Fibroblast of skin of right biceps (primary cell): Measurements from ENCODE around the gene HSP90AA1.
"Not testable (repeated sequence)": the region's sequence is repeated elsewhere in the genome, so short reads cannot be mapped to it uniquely, and the experiment has no call there.

Source experiments
- DNase-seq: peaks from one replicate; pipeline ENCODE4 v3.0.0-alpha.2; 2013

The HSP90AA1 gene

GRCh38 chr14:102092806-102093205, 6.0 kb upstream of the HSP90AA1 start:
- DNase-seq: no peak

DNA sequence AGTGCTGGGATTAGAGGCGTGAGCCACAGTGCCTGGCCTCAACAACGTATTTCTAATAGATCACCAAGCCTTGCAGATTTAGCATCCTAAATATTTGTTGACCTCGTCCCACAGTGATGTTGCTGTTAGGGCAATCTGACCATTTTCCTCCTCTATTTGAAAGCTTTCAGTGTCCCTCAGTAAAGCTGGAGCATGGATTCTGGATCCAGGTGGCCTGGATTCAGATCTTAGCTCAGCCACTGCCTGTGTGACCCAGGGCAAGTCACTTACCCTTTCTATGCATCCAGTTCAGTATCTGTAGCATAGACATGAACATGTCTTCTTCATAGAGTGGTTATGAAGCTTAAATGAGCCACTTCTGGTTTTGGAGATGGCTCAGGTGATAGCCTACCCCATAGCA, 3.9 kb upstream of the HSP90AA1 start:
- DNase-seq: no peak

- no peak for DNase-seq
Observed at GRCh38 chr14:102089621-102090343, 2.9 kb upstream of the HSP90AA1 start.

DNA sequence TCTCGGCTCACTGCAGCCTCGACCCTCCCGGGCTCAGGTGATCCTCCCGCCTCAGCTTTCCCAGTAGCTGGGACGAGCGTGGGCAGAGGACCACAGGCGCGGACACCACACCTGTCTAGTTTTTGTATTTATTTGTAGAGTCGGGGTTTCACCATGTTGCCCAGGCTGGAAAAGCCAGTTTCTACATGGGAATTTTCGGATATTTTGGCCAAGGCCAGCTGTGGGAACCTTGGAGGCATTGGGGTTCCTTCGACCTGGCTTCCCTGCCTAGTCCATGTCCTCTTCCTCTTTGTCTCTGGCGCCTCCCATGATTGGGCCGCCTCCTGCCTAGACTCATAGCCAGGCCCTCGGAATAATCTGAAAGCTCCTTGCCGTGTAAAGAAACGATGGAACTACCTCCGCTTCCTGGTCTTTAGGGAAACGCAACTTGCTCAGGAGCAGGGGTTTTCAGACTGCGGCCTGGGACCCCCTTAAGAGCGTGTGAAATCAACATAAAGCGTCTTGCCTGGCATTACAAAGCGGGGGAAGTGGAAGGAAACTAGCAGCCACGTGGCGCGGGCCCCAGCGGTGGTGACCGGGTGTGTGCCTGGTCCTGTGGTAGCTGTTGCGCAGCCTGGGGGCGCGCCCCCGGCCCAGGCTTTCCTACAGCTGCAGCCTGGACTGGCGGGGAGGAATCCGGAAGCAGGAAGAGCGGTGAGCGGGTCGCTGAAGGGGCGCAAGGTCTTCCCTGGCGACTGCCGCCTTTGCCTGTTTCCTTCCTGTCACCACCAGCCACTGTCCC, 1.4 kb upstream of the HSP90AA1 start:
- peak; percentile 42 for DNase-seq

GRCh38 chr14:102087762-102088011, 843 bp upstream of the HSP90AA1 start:
- DNase-seq: no peak

- DNase-seq: no peak
Observed at GRCh38 chr14:102086709-102086971, 204 bp downstream of the HSP90AA1 start.

GRCh38 chr14:102085948-102086708, 716 bp downstream of the HSP90AA1 start:
- peak; percentile 64 for DNase-seq

- no peak for DNase-seq
Observed at GRCh38 chr14:102085488-102085887, 1.4 kb downstream of the HSP90AA1 start.

DNA sequence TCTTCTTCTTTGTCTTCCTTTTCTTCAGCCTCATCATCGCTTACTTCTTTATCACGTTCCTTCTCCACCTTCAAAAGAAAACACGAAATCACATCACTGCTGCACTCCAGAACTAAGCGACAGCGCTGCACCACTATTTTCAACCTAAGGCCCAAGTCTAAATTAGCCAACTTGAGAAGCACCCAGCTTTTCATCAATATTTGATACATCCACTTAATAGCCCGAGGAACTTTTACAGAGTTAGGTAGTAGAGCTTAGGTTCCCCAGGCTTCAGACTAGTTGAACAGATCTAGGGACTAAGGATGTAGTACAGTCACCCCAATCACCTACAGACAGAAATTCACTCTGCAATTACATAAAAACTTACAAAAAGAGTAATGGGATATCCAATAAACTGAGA, 1.9 kb downstream of the HSP90AA1 start:
- no peak for DNase-seq

GRCh38 chr14:102084522-102084921, 2.3 kb downstream of the HSP90AA1 start:
- DNase-seq: not testable (repeated sequence)

DNA sequence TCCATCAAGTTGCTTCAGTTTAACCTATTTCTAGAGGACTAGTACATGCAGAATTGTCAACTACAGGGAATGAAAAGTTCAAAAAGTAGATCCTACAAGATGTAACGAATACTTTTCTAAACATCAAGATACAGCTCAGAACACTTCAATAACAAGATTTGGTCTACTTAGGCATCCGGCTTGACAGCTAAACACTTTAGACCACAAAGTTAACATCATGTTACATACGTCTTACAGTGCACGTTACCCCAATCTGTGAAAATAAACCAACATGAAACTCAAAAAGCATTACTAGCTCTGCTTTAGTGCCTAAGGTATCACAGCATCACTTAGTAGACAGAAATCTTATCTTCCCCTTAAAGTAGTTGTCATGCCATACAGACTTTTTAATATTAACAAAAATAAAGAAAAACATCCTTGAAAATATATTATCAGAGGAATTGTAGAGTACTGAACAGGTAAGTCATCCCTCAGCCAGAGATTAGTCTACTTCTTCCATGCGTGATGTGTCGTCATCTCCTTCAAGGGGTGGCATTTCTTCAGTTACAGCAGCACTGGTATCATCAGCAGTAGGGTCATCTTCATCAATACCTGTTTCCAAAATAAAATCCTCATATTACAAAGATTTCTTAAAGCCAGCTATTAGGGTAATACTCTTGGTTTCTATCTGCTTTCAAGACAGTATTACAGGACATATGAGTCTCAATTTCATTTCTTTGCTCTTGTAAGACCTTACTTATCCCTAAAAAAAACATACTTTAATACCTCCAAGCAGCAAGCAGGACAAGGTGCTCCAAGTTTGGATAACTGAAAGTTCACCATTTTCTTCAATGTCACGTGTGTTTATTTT, 5.4 kb downstream of the HSP90AA1 start:
- no peak for DNase-seq

DNA sequence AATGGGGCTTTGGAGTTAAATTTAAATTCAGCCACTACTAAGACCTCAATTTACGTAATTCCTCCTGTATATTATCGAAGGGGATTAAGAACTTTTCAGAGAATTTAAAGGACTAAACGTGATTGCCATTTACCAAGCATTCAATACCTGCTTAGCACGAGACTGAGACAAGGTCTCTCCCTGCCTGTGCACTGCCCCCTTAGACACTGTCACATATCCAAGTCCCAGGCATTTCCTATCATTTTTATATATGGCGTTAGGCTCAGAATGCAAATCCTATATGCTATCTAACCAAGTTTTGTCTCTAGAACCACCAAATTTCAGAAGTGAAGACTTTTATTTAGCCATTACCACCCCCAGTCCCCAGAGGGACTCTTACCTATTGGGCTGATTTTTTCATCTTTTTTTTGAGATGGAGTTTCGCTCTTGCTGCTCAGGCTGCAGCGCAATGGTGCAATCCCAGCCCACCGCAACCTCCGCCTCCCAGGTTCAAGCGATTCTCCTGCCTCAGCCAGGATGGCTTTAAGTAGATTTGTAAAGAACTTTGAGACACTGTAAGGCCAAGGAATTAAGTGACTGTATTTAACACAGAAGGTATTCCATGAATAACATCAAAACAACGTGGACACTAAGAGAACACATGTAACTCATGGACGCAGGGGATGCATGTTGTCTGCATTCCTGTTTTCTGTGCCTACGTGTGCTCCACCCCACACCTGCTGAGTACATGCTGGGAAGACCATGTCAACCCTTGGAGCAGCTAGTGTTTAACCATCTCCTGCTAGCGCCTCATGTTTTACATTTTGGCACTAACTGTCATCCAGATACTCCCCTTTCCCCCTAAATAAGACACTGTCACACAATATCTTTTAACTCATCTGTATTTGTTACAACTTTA, 6.4 kb downstream of the HSP90AA1 start:
- DNase-seq: no peak

DNA sequence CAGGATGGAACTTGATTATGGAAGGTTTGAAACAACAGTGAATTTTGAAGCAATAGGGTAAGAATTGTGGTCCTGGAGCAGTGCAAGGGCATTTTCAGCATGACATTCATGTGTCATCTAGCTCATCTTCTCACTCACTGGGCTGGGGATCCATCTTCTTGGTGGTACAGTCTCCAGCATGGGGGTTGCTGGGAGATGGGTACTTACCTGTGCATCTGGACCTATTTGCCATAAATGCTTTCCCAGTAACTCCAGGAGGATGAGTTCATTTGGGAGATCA, 7.2 kb downstream of the HSP90AA1 start:
- DNase-seq: no peak

DNA sequence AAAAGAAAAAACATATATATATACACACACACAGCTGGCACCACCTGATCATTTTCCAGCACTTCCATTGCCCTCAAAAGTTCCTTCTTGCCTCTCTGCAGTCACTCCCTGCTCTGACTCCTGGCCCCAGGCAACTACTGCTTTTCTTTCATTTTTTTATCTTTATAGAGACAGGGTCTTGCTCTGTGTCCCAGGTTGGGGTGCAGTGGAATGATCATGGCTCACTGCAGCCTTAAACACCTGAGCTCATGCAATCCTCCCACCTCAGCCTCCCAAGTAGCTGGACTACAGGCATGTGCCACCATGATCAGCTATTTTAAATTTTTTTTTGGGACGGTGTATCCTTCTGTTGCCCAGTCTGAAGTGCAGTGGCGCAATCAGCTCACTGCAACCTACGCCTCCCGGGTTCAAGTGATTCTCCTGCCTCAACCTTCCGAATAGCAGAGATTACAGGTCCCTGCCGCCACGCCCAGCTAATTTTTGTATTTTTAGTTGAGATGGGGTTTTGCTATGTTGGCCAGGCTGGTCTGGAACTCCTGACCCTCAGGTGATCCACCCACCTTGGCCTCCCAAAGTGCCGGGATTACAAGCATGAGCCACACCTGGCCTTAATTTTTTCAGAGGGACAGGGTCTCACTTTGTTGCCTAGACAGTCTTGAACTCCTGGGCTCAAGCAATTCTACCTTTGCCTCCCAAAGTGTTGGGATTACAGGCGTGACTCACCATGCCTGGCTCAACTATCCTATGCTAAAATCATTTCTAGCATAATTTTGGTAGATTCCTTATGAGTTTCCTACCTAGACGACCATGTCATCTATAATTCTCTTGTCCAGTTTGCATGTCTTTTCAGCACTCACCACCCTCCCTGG, 7.8 kb downstream of the HSP90AA1 start:
- no peak for DNase-seq

DNA sequence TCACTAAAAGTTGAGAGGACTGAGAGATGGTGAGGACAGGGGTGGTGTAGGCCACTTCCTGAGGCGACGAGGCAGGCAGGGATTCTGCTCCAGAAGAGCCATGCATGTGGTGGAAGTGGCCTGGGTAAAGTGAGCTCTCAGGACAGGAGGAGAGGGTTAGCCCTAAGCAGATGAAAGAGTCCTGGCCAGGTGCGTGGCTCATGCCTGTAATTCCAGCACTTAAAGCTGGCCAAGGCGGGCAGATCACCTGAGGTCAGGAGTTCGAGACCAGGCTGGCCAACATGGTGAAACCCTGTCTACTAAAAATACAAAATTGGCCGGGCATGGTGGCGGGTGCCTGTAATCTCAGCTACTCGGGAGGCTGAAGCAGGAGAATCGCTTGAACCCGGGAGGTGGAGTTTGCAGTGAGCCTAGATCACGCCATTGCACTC, 8.5 kb downstream of the HSP90AA1 start:
- not testable (repeated sequence) for DNase-seq

DNA sequence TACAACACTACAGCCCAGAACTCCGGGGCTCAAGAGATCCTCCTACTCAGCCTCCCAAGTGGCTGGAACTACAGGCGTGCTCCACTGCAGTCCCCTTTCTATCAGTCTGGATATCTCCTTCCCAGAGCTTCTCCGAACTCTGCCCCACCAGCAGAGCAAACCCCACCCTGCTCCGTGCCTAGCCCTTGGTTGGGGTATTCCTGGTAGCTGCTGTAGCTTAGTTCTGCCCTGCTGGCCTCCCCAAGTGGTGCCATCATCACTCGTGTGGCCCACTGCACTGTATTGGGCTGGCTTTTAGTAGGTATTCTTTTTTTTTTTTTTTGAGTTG, 9.5 kb downstream of the HSP90AA1 start:
- no peak for DNase-seq

DNA sequence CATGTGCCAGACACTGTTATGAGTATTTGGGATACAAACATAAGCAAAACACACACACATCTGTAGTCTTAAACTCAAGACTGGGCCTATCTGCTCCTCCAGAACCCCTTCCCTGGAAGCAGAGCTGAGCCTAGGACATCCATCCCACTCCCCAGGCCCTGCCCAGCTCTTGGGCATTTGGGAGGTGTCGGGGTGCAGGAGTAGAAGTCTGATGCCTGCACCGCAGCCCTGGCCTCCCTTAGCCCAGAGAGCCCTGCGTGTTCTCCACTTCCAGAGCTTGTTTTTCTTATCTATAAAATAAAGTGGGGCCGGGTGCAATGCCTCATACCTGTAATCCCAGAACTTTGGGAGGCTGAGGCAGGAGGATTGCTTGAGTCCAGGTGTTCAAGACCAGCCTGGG, 11.7 kb downstream of the HSP90AA1 start:
- DNase-seq: no peak

DNA sequence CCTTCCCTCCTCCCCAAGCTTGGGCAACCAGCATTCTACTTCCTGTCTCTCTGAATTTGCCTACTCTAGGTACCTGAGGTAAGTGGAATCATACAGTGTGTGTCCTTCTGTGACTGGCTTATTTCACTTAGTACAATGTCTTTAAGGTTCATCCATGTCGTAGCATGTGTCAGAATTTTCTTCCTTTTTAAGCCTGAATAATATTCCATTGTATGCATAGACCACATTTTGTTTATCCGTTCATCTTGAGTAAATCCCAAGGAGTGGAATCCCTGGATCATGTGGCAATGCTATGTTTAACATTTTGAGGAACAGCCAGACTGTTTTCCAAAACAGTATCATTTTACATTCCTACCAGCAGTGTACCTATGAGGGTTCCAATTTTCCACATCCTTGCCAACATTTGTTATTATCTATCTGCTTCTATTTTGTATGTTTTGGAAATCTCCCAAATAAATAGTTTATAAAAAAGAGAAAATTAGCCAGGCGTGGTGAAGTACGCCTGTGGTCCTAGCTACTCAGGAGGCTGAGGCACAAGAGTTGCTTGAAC, 12.4 kb downstream of the HSP90AA1 start:
- no peak for DNase-seq

DNA sequence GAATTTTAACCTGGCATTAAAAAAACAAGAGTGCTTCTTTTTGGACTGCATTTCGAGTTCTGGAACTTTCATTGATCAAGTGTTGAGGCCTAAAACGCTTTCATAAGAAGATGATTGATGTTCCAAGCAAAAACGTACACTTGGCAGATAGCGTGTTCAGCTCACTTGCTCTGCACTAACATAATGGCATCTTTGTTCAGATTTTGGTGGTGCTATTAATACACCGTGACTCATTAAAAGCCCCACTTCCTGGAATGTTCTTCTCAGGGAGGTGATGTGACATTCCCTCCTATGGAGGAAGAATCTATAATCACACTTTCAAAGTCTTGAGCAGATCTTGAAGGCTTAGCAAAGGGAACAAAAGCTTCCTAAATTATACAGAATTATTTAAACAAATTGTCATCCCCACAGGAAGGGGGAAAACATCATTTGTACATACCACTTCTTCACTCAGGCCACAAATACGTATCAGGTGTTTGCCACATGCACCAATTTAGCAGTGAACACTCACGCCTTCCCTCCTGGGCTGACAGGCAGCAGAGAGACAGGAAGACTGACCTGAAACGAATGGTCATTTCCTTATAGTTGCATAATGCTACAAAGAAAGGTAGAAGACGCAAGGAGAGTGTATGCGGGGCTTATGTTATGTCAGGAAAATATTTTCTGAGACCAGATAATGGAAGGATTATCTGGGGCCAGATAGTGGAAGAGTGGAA, 15.4 kb downstream of the HSP90AA1 start:
- DNase-seq: peak; percentile 81

- no peak for DNase-seq
Observed at GRCh38 chr14:102066041-102066451, 20.8 kb downstream of the HSP90AA1 start.

DNA sequence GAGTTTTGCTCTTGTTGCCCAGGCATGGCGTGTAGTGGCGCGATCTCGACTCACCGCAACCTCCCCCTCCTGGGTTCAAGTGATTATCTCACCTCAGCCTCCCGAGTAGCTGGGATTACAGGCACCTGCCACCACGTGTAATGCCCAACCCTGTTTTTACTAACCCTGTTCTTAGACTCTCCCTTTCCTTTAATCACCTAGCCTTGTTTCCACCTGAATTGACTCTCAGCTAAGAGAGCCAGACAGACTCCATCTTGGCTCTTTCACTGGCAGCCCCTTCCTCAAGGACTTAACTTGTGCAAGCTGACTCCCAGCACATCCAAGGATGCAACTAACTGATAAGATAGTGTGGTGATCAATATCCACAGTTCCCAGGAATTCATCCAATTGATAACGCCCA, 22.3 kb downstream of the HSP90AA1 start:
- not testable (repeated sequence) for DNase-seq
